Activated naive CD8-positive, alpha-beta T cell treated with anti-CD3 and anti-CD28 coated beads for 36 hours (primary cell): ENCODE data around the gene NOCT. TPM values are rescaled to one million over a fixed set of nuclear protein-coding genes. Genes with fewer than 3 reads are reported as not detected.

Experiments used
- total RNA-seq, 2 experiments: library from RNA; stranded (reverse); gene quantifications; one replicate each; pipeline ENCODE4 v1.2.3, GENCODE V29; 2021

Gene NOCT
- total RNA-seq, 2 experiments from 2014 or later, result 21.5 to 22.9 TPM

Other genes with a start within 250 kb of the NOCT start
- gene ELF2, start 161.4 kb downstream of the NOCT start, total RNA-seq, result 10 to 100 TPM; 23.4 TPM